ENCODE results near the gene CALM1.

CALM1 gene

GRCh38 chr14:90406384-90406798 lies 9.6 kb downstream of the CALM1 start:
- Histone ChIP-seq H3K4me1 (peaks cover 0 to 77% (median 35%) of the 10 kb centered on the region in 4 donors), H3K4me3 (no peak overlapping the region), H3K27me3 (no peaks in the 10 kb centered on the region), H3K27ac (peak overlapping the region; percentile 39 to 77), H3K36me3 (peaks cover 45 to 64% (median 47%) of the 10 kb centered on the region in 3 donors), H3K9me3 (no peaks in the 10 kb centered on the region)
- no peak for TF ChIP-seq CTCF (IDR thresholded peaks at IDR 0.05)
- intact Hi-C loops (cut with DNase I; ENCODE audit: low total_unique reads) = no loop called here
- DNase-seq = no peak

- no peak for TF ChIP-seq CTCF (IDR thresholded peaks at IDR 0.05)
- no peaks in the 10 kb centered on the region for H3K27me3 ChIP-seq
- intact Hi-C loops (cut with DNase I; ENCODE audit: low total_unique reads) = no loop called here
- peak overlapping the region; percentile 39 to 77 for H3K27ac ChIP-seq
- no peak for DNase-seq
- H3K36me3 ChIP-seq = peaks cover 37 to 56% (median 38%) of the 10 kb centered on the region in 3 donors
- H3K4me3 ChIP-seq = no peak overlapping the region
- H3K9me3 ChIP-seq = no peaks in the 10 kb centered on the region
- peaks cover 0 to 69% (median 28%) of the 10 kb centered on the region in 4 donors for H3K4me1 ChIP-seq
Measured at GRCh38 chr14:90407230-90407629, 10.4 kb downstream of the CALM1 start.

- DNase-seq = no peak
- intact Hi-C loops (cut with DNase I; ENCODE audit: low total_unique reads) = no loop called here
- no peaks in the 10 kb centered on the region for H3K9me3 ChIP-seq
- peak overlapping the region; percentile 74 to 77 for H3K27ac ChIP-seq
- TF ChIP-seq CTCF (IDR thresholded peaks at IDR 0.05) = no peak
- H3K4me1 ChIP-seq = peaks cover 0 to 54% (median 19%) of the 10 kb centered on the region in 4 donors
- peaks cover 22 to 41% (median 25%) of the 10 kb centered on the region in 3 donors for H3K36me3 ChIP-seq
- no peak overlapping the region for H3K4me3 ChIP-seq
- no peaks in the 10 kb centered on the region for H3K27me3 ChIP-seq
Measured at GRCh38 chr14:90408713-90409112, 11.9 kb downstream of the CALM1 start.

GRCh38 chr14:90409209-90409730 lies 12.4 kb downstream of the CALM1 start:
- Histone ChIP-seq H3K27me3 (no peaks in the 10 kb centered on the region), H3K9me3 (no peaks in the 10 kb centered on the region), H3K36me3 (peaks cover 16 to 35% (median 19%) of the 10 kb centered on the region in 3 donors), H3K4me1 (peaks cover 0 to 49% (median 19%) of the 10 kb centered on the region in 4 donors), H3K4me3 (no peak overlapping the region), H3K27ac (peak overlapping the region; percentile 74 to 77)
- peak; percentile 78 to 94 for DNase-seq
- intact Hi-C loops (cut with DNase I; ENCODE audit: low total_unique reads) = no loop called here
- no peak for TF ChIP-seq CTCF (IDR thresholded peaks at IDR 0.05)

GRCh38 chr14:90412058-90412457 lies 15.2 kb downstream of the CALM1 start:
- peaks cover 0 to 9% (median 0%) of the 10 kb centered on the region in 3 donors for H3K36me3 ChIP-seq
- DNase-seq = no peak
- intact Hi-C loops (cut with DNase I; ENCODE audit: low total_unique reads) = no loop called here

More at GRCh38 chr14:90412058-90412457, 15.2 kb downstream of the CALM1 start:
- Histone ChIP-seq H3K4me1 (peaks cover 0 to 28% (median 13%) of the 10 kb centered on the region in 4 donors), H3K27ac (no peak overlapping the region), H3K9me3 (no peaks in the 10 kb centered on the region), H3K4me3 (no peak overlapping the region), H3K27me3 (no peaks in the 10 kb centered on the region)
- no peak for TF ChIP-seq CTCF (IDR thresholded peaks at IDR 0.05)
